ENCODE data around the gene MTCH1.

MTCH1 gene

DNA sequence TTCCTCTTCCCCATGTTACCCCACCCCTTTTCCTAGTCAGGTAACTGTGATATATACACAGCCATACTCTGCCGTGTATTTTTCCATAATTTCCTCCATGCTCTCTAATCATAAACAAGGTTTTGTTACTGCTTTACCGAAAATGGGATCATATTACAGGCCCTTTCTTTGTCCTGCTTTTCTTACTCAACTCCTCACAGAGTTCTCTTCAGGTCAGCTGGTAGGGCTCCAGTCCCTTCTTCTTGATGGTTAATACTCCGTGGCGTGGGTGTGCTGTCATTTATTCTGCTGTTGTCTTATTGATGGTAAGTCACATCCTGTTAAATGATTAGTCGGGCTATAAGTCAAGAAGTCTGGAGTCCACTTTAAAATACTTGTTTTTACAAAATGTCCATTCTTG is 56.4 kb downstream of the MTCH1 start:
- DNase-seq (ENCODE audit: low read depth): peak; percentile 63
- H3K4me3 ChIP-seq (replicated peaks; ENCODE audit: low read depth, low read length): no peak overlapping the region
- TF ChIP-seq, protein P1, sequence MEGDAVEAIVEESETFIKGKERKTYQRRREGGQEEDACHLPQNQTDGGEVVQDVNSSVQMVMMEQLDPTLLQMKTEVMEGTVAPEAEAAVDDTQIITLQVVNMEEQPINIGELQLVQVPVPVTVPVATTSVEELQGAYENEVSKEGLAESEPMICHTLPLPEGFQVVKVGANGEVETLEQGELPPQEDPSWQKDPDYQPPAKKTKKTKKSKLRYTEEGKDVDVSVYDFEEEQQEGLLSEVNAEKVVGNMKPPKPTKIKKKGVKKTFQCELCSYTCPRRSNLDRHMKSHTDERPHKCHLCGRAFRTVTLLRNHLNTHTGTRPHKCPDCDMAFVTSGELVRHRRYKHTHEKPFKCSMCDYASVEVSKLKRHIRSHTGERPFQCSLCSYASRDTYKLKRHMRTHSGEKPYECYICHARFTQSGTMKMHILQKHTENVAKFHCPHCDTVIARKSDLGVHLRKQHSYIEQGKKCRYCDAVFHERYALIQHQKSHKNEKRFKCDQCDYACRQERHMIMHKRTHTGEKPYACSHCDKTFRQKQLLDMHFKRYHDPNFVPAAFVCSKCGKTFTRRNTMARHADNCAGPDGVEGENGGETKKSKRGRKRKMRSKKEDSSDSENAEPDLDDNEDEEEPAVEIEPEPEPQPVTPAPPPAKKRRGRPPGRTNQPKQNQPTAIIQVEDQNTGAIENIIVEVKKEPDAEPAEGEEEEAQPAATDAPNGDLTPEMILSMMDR (IDR thresholded peaks at IDR 0.05; ENCODE audit: low read length, missing control alignments): no peak

DNA sequence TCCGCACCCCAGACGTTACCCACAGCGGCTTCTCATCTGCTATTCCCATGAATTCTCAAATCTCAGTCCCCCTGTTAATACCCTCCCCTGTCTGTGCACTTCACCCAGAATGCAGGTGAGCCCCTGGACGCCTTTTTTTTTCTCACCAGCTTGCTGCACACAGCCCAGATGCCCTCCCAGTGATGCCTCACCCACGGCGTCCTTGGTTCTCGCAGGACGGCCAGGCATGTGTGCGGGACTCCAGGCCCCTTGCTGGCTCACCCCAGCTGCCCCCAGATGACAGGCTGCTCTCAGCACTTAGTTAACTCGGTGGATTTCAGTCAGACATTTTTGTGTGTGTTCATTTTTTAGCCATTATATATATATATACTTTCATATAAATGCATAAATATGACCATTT is 56.8 kb downstream of the MTCH1 start:
- TF ChIP-seq, protein P1 (IDR thresholded peaks at IDR 0.05; ENCODE audit: low read length, missing control alignments): no peak
- H3K4me3 ChIP-seq (replicated peaks; ENCODE audit: low read depth, low read length): no peak overlapping the region
- DNase-seq (ENCODE audit: low read depth): no peak

DNA sequence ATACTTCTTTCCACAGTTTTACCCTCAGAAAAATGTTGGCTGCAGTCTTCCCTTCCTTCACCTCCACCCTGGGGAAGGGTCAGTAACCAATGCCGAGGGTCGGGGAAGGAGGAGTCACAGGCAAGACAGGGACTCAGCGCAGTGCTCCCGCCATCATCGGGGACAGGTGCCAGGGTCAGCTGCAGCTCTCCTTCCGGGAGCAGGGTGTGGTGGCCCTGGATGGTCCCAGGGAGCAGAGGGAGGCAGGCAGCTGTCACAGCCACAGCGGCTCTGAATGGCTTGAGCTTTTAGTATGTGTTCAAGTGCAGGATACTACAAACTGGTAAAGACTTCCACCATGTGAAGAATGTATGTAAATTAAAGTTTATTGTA is 57.5 kb downstream of the MTCH1 start:
- TF ChIP-seq, protein P1 (IDR thresholded peaks at IDR 0.05; ENCODE audit: low read length, missing control alignments): no peak
- DNase-seq (ENCODE audit: low read depth): no peak
- H3K4me3 ChIP-seq (replicated peaks; ENCODE audit: low read depth, low read length): no peak overlapping the region

- H3K4me3 ChIP-seq (replicated peaks; ENCODE audit: low read depth, low read length): no peak overlapping the region
- no peak for DNase-seq (ENCODE audit: low read depth)
These were observed 58.1 kb downstream of the MTCH1 start for GRCh38 chr6:36927691-36928546.

DNA sequence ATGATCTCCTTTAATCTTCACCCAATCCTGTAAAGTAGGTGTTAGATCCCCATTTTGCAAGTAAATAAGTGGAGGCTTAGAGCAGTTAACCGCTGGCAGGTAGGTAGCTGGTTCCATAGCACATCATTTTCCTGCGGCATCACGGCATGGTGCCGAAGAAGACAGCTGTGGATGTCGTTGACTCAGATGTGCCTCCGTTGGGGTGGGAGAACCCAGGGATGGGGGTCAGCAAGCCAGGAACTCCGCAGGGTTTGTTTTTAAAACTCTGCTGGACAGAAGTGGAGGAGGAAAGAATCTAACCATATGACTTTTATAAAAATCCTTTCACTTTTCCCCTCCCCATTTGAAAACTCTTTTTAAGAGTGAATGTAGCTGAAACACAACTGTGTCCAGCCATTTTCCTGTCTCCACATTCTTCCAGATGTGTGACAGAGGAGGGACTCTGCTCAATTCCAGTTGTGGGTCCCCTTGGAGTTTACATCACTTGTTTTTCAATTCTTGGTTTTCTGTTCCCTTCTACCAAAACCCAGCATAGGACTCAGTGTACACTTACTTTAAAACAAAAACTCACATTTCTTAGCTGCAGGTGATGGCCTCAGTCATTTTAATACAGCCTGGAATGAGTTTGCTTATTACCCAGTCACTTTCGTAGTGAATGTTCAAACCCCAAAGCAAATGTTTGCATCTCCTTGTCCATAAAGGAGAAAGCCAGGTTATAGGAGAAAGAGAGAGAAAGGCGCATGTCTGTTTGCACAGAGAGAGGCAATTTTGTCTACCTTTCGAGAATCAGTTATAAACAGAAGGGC is 59.1 kb downstream of the MTCH1 start:
- TF ChIP-seq, protein P1 (IDR thresholded peaks at IDR 0.05; ENCODE audit: low read length, missing control alignments): no peak
- no peak for DNase-seq (ENCODE audit: low read depth)
- no peak overlapping the region for H3K4me3 ChIP-seq (replicated peaks; ENCODE audit: low read depth, low read length)

More at GRCh38 chr6:36927691-36928546, 58.1 kb downstream of the MTCH1 start:
- TF ChIP-seq, protein P1 (IDR thresholded peaks at IDR 0.05; ENCODE audit: low read length, missing control alignments): no peak

GRCh38 chr6:36925809-36926208 is 60.2 kb downstream of the MTCH1 start:
- DNase-seq (ENCODE audit: low read depth): no peak
- TF ChIP-seq, protein P1 (IDR thresholded peaks at IDR 0.05; ENCODE audit: low read length, missing control alignments): no peak
- H3K4me3 ChIP-seq (replicated peaks; ENCODE audit: low read depth, low read length): no peak overlapping the region
